GM12878 (cell line): ENCODE results near the gene KLF7. TPM values are rescaled to one million over a fixed set of nuclear protein-coding genes. Genes with fewer than 3 reads are reported as not detected.

Experiments used
- ATAC-seq: fragments of 200-7000 bp; cut with Tn5 transposase; 3 replicates; pipeline ENCODE4 v1.9.1; 2020; ENCODE audit warnings: mild to moderate bottlenecking, moderate library complexity
- BruUV-seq: library from RNA; stranded (reverse); fragments of 400-500 nt; replicated peaks from 2 replicates; lab custom pipeline; 2021; lab: Mats Ljungman, UMichigan
- CTCF ChIA-PET: fragments of 300-600 bp; sonication (Branson Sonifier 250); formaldehyde crosslinking; extraction: SDS; loops from one replicate; lab custom pipeline; 2021; ENCODE audit warnings: inconsistent platforms; lab: Yijun Ruan, JAX
- POLR2A ChIA-PET: fragments of 350-600 bp; formaldehyde crosslinking; extraction: SDS; loops from one replicate; lab custom pipeline; 2021; ENCODE audit warnings: inconsistent platforms; lab: Charles Lee
- RAD21 ChIA-PET: fragments of 300-600 bp; sonication (Branson Sonifier 250); formaldehyde crosslinking; loops from one replicate; lab custom pipeline; 2023; ENCODE audit warnings: antibody characterized with exemption; ENCODE audit not compliant: unreplicated experiment; lab: Charles Lee
- SMC1A ChIA-PET: fragments of 300-600 bp; sonication (Branson Sonifier 250); formaldehyde crosslinking; loops from one replicate; lab custom pipeline; 2023; ENCODE audit not compliant: unreplicated experiment, uncharacterized antibody; lab: Charles Lee
- DNase-seq: peaks from one replicate; pipeline ENCODE4 v3.0.0-alpha.2; 2011; ENCODE audit warnings: low read depth, low spot score
- FAIRE-seq: peaks from 3 replicates; lab custom pipeline; 2011; peaks lifted over from hg19 to GRCh38; lab: Jason Lieb, UNC
- H2AFZ ChIP-seq: 2 replicates; pipeline ENCODE4 v1.6.0; 2011; ENCODE audit warnings: low read depth, low read length, control low read depth; ENCODE audit not compliant: control insufficient read depth
- H3K27ac ChIP-seq: 2 replicates; pipeline ENCODE4 v1.5.1; 2011; ENCODE audit warnings: control low read depth; ENCODE audit not compliant: control insufficient read depth, insufficient read depth
- H3K27me3 ChIP-seq, 2 experiments: replicated peaks in 1 of 2; 2 replicates each; pipeline versions ENCODE4 v1.6.0 to v1.6.1; 2011; ENCODE audit warnings: low read length in 1 of 2; ENCODE audit not compliant: control insufficient read depth in 2 of 2, insufficient read depth in 2 of 2
- H3K36me3 ChIP-seq, 2 experiments: 2 replicates each; pipeline ENCODE4 v1.5.1; 2011; ENCODE audit warnings: low read length in 1 of 2; ENCODE audit not compliant: control insufficient read depth in 2 of 2, insufficient read depth in 2 of 2
- H3K4me1 ChIP-seq: 2 replicates; pipeline ENCODE4 v1.6.1; 2011; ENCODE audit warnings: mild to moderate bottlenecking, low read length, moderate library complexity, mixed read lengths; ENCODE audit not compliant: control insufficient read depth, insufficient read depth
- H3K4me2 ChIP-seq: 2 replicates; pipeline ENCODE4 v1.6.0; 2011; ENCODE audit warnings: control low read depth; ENCODE audit not compliant: control insufficient read depth, insufficient read depth
- H3K4me3 ChIP-seq: fragments of 200-600 bp; sonication (generic); 2 replicates; pipeline ENCODE4 v1.5.1; 2016
- H3K79me2 ChIP-seq: 2 replicates; pipeline ENCODE4 v1.6.0; 2011; ENCODE audit warnings: low read length; ENCODE audit not compliant: control insufficient read depth, insufficient read depth
- H3K9ac ChIP-seq: 2 replicates; pipeline ENCODE4 v1.8.0; 2011; ENCODE audit warnings: low read length, control low read depth, mixed read lengths; ENCODE audit not compliant: control insufficient read depth, insufficient read depth
- H3K9me3 ChIP-seq: replicated peaks from 3 replicates; pipeline ENCODE4 v1.5.1; 2011; ENCODE audit warnings: mild to moderate bottlenecking, low read length; ENCODE audit not compliant: control insufficient read depth, insufficient read depth
- H4K20me1 ChIP-seq: 2 replicates; pipeline ENCODE4 v1.6.0; 2011; ENCODE audit not compliant: control insufficient read depth, insufficient read depth
- ATF2 ChIP-seq: IDR thresholded peaks from 2 replicates; pipeline ENCODE4 v1.6.1; 2012; ENCODE audit warnings: low read length, inconsistent platforms
- BCL3 ChIP-seq: IDR thresholded peaks from 2 replicates; pipeline ENCODE4 v1.6.1; 2011; ENCODE audit warnings: borderline replicate concordance, low read depth, mild to moderate bottlenecking, moderate library complexity, low read length; ENCODE audit not compliant: insufficient read depth, poor library complexity, severe bottlenecking
- BRCA1 ChIP-seq: IDR thresholded peaks from 2 replicates; pipeline ENCODE4 v1.6.1; 2011; ENCODE audit warnings: low read depth, low read length, improper control_type of control experiment
- CEBPB ChIP-seq, 2 experiments: fragments of 150-350 bp in 1 of 2; IDR thresholded peaks; 2 replicates each; pipeline ENCODE4 v1.6.1; 2012 to 2014; ENCODE audit warnings: low read depth in 2 of 2, low read length in 2 of 2, borderline replicate concordance in 1 of 2, inconsistent platforms in 1 of 2
- CREM ChIP-seq: IDR thresholded peaks from 2 replicates; pipeline ENCODE4 v1.6.1; 2014; ENCODE audit warnings: antibody characterized with exemption, low read depth
- CTCF ChIP-seq, 3 experiments: IDR thresholded peaks in 2 of 3; conservative IDR thresholded peaks in 1 of 3; 2 replicates each; pipeline ENCODE4 v1.5.1; 2011; ENCODE audit warnings: low read depth in 3 of 3, low read length in 3 of 3, mild to moderate bottlenecking in 3 of 3, control low read depth in 2 of 3, moderate library complexity in 2 of 3, inconsistent platforms in 1 of 3, mixed read lengths in 1 of 3; ENCODE audit not compliant: control insufficient read depth in 2 of 3, insufficient read depth in 1 of 3; ENCODE audit errors: extremely low read depth in 1 of 3
- FOXK2 ChIP-seq: fragments of 450-650 bp; IDR thresholded peaks from 2 replicates; pipeline ENCODE4 v1.6.1; 2017; ENCODE audit warnings: mild to moderate bottlenecking, moderate library complexity
- HSF1 ChIP-seq: fragments of 150-350 bp; IDR thresholded peaks from 2 replicates; pipeline ENCODE4 v1.6.1; 2014; ENCODE audit warnings: mild to moderate bottlenecking, low read depth, low read length
- IRF5 ChIP-seq: fragments of 450-650 bp; IDR thresholded peaks from 2 replicates; pipeline ENCODE4 v1.6.1; 2017; ENCODE audit warnings: borderline replicate concordance
- NR2C2 ChIP-seq: IDR thresholded peaks from 2 replicates; pipeline ENCODE4 v1.6.1; 2011; ENCODE audit warnings: borderline replicate concordance, low read depth; ENCODE audit not compliant: control insufficient read depth, insufficient read length
- PAX8 ChIP-seq: fragments of 450-650 bp; IDR thresholded peaks from 2 replicates; pipeline ENCODE4 v1.6.1; 2017; ENCODE audit warnings: mild to moderate bottlenecking, moderate library complexity
- POU2F2 ChIP-seq: IDR thresholded peaks from 3 replicates; pipeline ENCODE4 v1.6.1; 2011; ENCODE audit warnings: low read depth, mild to moderate bottlenecking, low read length, borderline replicate concordance
- SMAD5 ChIP-seq: IDR thresholded peaks from 2 replicates; pipeline ENCODE4 v1.6.1; 2016; ENCODE audit warnings: antibody characterized with exemption, low read depth
- STAT1 ChIP-seq: fragments of 450-650 bp; conservative IDR thresholded peaks from 2 replicates; pipeline ENCODE4 v1.6.1; 2014; ENCODE audit warnings: antibody characterized with exemption, mild to moderate bottlenecking
- SUPT20H ChIP-seq: IDR thresholded peaks from 2 replicates; pipeline ENCODE4 v1.6.1; 2011; ENCODE audit warnings: low read depth, mild to moderate bottlenecking, low read length, moderate library complexity, borderline replicate concordance; ENCODE audit not compliant: control insufficient read depth
- ZNF217 ChIP-seq: fragments of 450-650 bp; IDR thresholded peaks from 2 replicates; pipeline ENCODE4 v1.6.1; 2017; ENCODE audit warnings: antibody characterized with exemption, mild to moderate bottlenecking
- WGBS: methylation state at CpG from one replicate; pipeline ENCODE4 v1.1.6; 2016; ENCODE audit warnings: low lambda C conversion rate; ENCODE audit not compliant: insufficient replicate concordance, insufficient coverage; ENCODE audit errors: missing lambda C conversion rate; 5-methylcytosine and 5-hydroxymethylcytosine counted together
- in situ Hi-C: fragments of 300-500 bp; cut with MboI; formaldehyde crosslinking; loops from 9 replicates; pipeline ENCODE4 v1.14.3; 2018; ENCODE audit warnings: mixed read lengths
- intact Hi-C: fragments of 100-400 bp; cut with micrococcal nuclease; formaldehyde crosslinking; loops from one replicate; pipeline ENCODE4 v1.14.2; 2022; ENCODE audit not compliant: unreplicated experiment
- polyA plus RNA-seq, 11 experiments: library from polyadenylated mRNA; depleted of rRNA in 4 of 11; unstranded in 6 of 11; stranded (reverse) in 5 of 11; fragments of >200 nt; fragmentation: Nextera tagmentation in 4 of 11; fragmentation: Illumina TruSeq in 1 of 11; extraction: Ambion mirVana in 4 of 11; extraction: Trizol in 1 of 11; gene quantifications; 1 replicate in 1 of 11; 2 replicates in 10 of 11; pipeline versions ENCODE4 v1.2.1 to v1.2.3, GENCODE V29; 2011 to 2016; ENCODE audit warnings: inconsistent platforms in 2 of 11, missing spikeins in 2 of 11, low read depth in 1 of 11
- total RNA-seq, 4 experiments: library from RNA; depleted of rRNA in 3 of 4; stranded (reverse); fragments of >200 nt in 3 of 4; fragmentation: Illumina TruSeq in 1 of 4; extraction: Trizol in 1 of 4; gene quantifications; 2 replicates each; pipeline versions ENCODE4 v1.2.1 to v1.2.3, GENCODE V29; 2013 to 2021

Gene KLF7
- total and polyA plus RNA-seq, 10 of the 15 experiments (the other 5 are each of a cell fraction or from before 2014, with no cell fraction given), result 2.4 to 24.8 (median 8.5) TPM

- WGBS, result 92% methylated on average over 6 of the region's 6 CpGs
- no peak overlapping the region for H2AFZ ChIP-seq
- H3K4me3 ChIP-seq, result no peak overlapping the region
- H3K79me2 ChIP-seq, result peaks cover 48% of the 10 kb centered on the region
- in situ Hi-C loops (no loop called here), intact Hi-C loops (no loop called here)
- H3K27ac ChIP-seq, result no peak overlapping the region
- H3K9me3 ChIP-seq, result no peaks in the 10 kb centered on the region
- ChIA-PET RAD21 (interaction anchor here (2.3 kb wide), 1 partner anchor 14 kb away, joined by 13 read pairs; the partner anchor contains the start of gene KLF7), CTCF (interaction anchor here (0.8 to 6.5 kb wide), 2 partner anchors 9 to 15 kb away, joined by 3 to 36 read pairs; no protein-coding TSS in a partner anchor), SMC1A (interaction anchor here (1.0 to 7.2 kb wide), 3 partner anchors 9 to 79 kb away, joined by 3 to 61 read pairs (median 9); partner anchors contain the start of gene KLF7), POLR2A (interaction anchor here (0.6 to 2.9 kb wide), 5 partner anchors 9 to 1440 kb away, joined by 3 to 15 read pairs (median 3); partner anchors contain the start of gene KLF7)
- H3K4me1 ChIP-seq, result peaks cover 32% of the 10 kb centered on the region
- no peaks in the 10 kb centered on the region; a peak in 2 of 4 replicates for H3K36me3 ChIP-seq
- ATAC-seq (no peak), FAIRE-seq (no peak), DNase-seq (no peak)
- H4K20me1 ChIP-seq, result no peaks in the 10 kb centered on the region
- H3K9ac ChIP-seq, result no peak overlapping the region
- no TSS peak for BruUV-seq
- H3K4me2 ChIP-seq, result peak overlapping the region; percentile 38
- H3K27me3 ChIP-seq, result no peaks in the 10 kb centered on the region
- no peak for TF ChIP-seq PAX8
- no peak for TF ChIP-seq ATF2
- TF ChIP-seq CREM, result no peak
- TF ChIP-seq IRF5, result no peak
- TF ChIP-seq ZNF217, result no peak
- no peak for TF ChIP-seq BRCA1
- no peak for TF ChIP-seq SMAD5
- no peak for TF ChIP-seq FOXK2
- TF ChIP-seq POU2F2, result no peak
- no peak for TF ChIP-seq BCL3
- TF ChIP-seq STAT1, result no peak
- TF ChIP-seq SUPT20H, result no peak
- no peak for TF ChIP-seq NR2C2
- TF ChIP-seq HSF1, result no peak
- no peak for TF ChIP-seq CEBPB (IDR thresholded peaks at IDR 0.05; ENCODE audit: borderline replicate concordance in 1 of 2, low read depth in 2 of 2, low read length in 2 of 2)
- TF ChIP-seq CTCF (IDR thresholded peaks at IDR 0.05 in 2 of 3, conservative IDR thresholded peaks at IDR 0.05 in 1 of 3; ENCODE audit: control insufficient read depth in 2 of 3, extremely low read depth in 1 of 3, insufficient read depth in 1 of 3, low read depth in 3 of 3, low read length in 3 of 3), result no peak
Observed at GRCh38 chr2:207151048-207151447, 14.7 kb downstream of the KLF7 start.
